Measurements from ENCODE around the gene HACE1.

HACE1 gene

DNA sequence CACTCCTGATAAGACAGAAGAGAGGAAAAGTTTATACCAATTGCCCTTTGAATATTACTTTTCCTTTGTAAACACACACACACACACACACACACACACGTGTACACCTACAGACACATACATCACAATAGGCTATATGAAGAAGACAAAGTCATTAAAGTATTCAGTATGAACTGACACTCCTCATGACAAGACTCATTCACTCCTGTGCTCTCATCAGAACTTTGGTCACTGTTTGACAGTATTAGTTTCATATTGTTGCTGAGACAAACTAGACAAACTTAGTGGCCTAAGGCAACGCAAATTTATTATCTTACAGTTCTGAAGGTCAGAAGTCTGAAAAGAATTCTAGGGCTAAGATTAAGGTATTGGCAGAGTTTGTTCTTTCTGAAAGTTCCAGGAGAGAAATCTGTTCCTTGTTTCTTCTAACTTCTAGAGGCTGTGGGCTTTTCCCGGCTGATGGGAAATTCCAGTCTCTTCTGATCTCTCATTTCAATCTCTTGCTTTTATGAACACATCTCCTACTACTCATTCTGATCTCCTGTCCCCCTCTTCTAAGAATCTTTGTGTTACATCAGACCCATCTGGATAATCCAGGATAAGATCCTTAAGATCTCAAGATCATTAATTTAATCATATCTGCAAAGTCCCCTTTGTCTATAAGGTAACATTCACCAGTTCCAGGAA, 171.3 kb downstream of the HACE1 start:
- no peak for DNase-seq (ENCODE audit: low read depth in 2 of 3, low spot score in 2 of 3)

DNA sequence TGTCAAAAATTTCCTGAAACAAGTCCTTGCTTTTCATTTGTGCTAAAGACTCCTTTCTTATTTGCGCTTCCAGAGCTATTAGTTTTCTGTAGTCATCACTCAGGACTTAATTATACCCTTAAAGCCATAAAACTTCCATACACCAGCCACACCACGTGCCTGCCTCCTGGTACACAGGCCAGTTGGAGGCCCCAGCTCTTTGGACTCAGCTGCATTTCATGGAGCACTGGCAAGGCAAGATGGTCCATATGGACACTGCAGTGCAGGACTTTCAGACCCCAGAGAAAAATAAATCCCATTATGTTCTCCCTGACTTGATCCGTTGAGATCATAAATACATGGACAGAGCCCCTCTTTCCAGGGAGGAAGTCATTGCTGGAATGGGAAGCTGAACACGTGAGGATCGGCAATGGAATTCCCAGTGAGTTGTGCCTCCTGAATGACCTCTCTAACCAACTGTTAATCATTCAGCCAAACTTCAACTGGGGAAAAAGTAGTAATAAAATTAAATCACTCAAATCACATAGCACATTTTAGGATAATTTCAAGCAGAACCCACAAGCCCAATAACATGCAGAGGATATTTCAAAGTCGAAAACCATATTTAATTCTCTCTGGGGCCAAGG, 173.1 kb downstream of the HACE1 start:
- no peak for DNase-seq (ENCODE audit: low read depth in 2 of 3, low spot score in 2 of 3)

DNA sequence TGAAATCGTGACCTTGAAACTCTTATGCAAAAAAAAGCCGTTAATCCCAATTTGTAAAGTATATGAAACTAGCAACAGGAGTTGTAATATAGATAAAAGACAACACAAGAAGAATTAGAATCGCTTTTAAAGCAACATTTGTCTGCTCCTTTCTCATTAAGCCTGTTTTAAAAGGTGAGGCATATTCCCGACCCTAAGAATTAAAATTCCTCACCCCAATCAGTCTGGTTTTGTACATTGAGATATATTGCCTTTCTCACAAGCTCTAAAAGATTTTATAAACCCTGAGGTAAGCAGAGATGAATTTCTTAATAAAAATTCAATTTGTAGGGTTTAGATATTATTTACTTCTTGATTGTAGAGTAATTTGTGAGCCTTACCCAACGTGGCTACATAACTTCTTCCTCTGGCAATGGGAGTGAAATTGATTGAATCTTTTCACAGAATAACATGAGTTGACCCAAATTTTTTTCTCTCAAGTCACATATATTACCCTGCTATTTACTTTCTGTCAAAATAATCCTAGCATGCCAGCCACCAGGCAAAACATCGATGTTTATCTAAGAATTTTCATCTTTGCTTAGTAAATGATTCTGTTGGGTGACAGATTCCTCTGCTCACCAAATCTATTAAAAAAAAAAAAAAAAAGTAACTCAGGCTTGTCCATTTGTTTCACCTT, 173.7 kb downstream of the HACE1 start:
- DNase-seq (ENCODE audit: low read depth in 2 of 3, low spot score in 2 of 3): no peak

DNA sequence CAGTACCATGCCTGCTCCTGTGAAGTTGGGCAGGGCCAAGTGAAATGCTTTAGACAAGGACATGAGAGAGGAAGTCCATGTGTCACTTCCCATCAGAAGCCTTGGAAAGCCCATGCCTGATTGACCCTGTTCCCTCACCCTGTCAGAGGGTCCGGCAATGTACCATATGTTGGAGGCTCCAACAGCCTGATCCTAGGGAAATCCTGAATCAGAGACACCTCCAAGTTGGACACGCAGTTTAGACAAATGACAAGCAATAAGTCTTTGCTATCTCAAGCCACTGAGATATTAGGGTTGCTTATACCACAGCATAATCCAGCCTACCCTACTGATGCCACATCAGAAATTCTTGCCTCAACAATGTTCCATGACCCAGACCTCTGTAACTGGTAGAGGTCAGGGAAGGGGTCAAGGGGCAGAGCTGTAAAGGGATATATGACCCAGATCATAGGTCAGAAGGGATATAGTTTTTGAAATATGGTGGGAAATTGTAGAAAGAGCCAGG, 174.8 kb downstream of the HACE1 start:
- DNase-seq (ENCODE audit: low read depth in 2 of 3, low spot score in 2 of 3): no peak

DNA sequence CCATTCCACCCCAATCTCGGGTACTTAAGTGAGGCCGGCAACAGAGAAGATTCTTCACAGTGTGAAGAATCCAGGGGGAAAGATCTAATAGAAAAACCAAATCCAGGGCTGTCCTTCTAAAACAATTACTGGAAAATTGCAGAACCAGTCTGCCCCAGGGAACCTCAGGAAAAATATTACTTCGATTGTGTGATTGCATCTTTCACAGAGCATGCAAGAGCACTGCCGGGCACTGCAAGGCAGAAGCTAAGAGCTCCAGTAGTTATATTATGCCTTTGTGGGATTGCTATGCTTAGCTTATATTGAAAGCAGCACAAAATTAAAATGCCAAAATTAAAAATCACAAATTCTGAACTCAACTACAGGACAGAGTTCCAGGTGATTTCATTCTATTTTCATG, 175.9 kb downstream of the HACE1 start:
- DNase-seq (ENCODE audit: low read depth in 2 of 3, low spot score in 2 of 3): no peak

DNA sequence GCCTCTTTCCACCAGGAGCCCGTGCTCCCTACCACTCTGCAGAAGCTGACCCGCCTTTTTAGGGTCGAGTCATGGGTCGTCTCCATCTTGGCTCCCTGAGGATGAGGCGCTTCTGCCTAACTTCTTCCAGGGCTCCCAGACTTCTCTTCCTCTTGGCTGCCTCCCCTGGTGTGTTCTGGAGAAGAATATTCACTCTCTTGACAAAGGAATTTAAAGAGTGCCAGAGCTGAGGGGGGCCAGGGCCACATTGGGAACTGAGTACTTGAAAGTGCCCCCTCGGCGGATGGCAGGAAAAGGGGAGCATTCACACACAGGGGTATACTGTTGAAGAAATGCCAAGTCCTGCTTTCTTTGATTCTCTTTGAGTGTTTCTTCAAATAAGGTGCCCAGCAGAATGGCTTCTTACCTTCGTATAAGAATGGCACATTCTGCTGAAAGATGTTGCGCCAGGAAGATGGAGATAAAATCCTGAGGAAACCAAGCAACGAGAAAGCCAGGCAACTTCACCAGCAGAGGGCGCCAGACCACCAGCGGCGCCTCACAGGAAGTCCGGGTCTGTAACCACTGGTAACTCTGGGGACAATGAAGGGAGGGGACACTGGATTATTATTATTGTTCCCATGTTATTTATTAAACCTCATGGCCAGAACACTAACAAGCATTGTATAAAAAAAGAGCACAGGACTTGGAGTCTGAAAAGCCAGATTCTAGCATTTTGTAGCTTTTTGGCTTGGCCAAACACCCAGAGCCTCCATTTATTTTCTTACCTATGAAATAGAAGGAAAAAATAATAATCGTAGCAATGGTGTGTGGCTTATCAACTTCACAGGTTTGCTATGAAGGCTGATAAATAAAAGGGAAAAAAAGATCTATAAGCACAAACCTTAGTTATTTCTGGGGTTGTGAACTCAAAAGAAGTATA, 176.7 kb downstream of the HACE1 start:
- peak; percentile 27 to 68 (median 49) for DNase-seq (ENCODE audit: low read depth in 2 of 3, low spot score in 2 of 3)

DNA sequence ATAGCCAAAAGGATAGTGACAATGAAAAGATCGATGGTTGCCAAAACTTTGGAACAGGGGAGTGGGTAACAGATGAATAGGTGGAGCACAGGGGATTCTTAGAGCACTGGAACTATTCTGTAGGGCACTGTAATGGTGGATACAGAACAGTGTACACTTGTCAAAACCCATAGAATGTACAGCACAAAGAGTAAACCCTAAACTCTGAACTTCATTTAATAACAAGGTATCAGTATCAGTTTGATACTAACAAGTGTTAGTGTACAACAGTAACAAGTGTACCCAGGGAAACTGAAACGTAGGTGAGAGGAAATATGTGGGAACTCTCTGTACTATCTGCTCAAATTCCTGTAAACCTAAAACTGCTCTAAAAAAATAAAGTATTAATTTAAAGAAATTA, 179.2 kb downstream of the HACE1 start:
- DNase-seq (ENCODE audit: low read depth in 2 of 3, low spot score in 2 of 3): no peak

DNA sequence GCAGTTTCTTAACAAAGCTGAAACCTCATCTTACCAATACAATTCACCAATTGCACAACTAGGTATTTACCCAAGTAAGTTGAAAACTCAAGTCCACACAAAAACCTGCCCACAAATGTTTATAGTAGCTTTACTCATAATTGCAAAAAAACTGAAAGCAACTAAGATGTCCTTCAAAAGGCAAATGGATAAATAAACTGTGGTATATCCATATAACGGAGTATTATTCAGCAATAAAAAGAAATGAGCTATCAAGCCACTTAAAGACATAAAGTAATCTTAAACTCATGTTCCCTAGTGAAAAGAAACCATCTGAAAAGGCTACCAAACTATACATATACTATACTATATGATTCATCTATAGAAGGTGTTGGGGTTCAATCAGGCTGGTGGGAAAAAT, 179.7 kb downstream of the HACE1 start:
- DNase-seq (ENCODE audit: low read depth in 2 of 3, low spot score in 2 of 3): no peak

Measured in activated CD8-positive, alpha-beta memory T cell treated with anti-CD3 and anti-CD28 coated beads for 48 hours (primary cell).